HuH-7 (cell line): ENCODE results near the gene SCTR.

Source experiments
- DNase-seq: peaks from one replicate; pipeline ENCODE4 v3.0.0; 2011; ENCODE audit warnings: low spot score

The SCTR gene

GRCh38 chr2:119523383-119523951 lies 816 bp downstream of the SCTR start:
- DNase-seq = no peak

DNA sequence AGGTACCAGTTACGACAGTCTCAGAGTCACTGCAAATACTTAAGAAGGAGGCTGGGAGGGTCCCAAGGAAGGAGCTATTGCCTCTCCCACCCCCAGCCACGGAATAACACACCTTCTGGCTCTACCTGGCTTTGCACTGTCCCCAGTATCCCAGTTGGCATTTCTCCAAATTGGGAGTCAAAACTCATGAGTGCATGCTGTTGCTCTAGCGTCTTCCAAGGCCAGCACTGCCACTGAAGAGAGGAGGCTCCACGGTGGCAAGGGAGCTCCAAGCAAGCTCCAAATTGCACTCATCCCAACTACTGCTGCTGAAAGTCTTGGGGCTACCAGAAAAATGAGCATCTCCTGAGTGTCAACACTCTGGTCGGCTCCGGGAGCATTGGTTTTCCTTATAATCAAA lies 1.6 kb downstream of the SCTR start:
- no peak for DNase-seq

DNA sequence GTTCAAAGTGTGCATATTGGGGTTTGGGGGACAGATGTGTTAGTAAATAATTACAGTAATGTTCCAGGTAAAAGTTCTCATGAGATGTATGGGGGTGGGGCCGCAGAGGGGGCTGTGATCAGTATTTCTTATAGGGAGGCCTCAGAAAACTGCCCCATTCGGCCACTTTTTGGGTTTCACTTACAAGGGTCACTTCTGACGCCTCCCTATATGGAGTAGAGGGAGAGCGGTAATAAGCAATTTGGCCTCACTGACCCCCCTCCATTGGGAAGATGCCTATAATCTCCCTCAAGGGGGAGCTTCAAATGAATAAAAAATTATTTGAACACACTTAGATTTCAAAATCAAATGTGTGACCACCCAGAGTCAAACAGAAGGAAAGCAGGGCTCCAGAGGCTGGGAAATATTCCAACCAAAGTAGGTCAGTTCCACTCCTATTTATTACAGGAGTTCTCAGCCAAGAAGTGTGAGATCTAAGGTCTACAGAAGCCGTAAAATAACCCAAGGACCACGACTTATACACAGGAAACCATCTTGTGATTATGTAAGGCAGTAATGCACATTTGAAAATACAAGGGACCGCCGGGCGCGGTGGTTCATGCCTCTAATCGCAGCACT lies 2.7 kb downstream of the SCTR start:
- DNase-seq = no peak

DNA sequence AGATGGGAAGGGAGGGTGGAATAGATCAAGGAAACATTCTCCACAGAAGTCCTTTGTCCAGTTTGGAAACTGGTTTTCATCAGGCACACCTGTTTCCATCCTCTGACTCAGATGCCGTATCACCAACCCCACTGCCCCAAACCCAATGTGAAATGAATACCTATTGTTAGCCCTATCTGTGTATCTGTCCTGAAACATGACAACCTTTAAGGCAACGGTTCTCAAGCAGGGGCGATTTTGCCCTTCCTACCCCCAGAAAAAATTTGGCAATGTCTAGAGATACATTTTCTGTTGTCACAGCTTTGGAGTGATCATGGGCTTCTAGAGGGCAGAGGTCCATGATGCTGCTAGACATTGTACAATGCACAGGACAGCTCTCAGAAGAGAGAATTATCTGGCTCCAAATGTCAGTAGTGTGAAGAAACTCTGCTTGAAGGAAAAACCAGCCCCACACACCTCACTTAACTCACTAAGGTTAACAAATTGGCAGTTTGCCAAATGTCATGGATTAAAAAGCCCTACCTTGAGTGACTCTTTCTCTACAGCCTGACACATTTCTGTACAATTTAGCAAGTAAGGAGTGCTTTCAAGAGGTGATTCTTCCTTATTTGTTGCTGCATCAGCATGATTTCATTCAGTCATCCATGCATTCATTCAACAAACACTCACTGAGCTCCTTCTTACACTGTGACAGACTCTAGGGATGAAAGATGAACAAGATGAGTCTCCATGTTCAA lies 3.4 kb downstream of the SCTR start:
- DNase-seq = no peak

DNA sequence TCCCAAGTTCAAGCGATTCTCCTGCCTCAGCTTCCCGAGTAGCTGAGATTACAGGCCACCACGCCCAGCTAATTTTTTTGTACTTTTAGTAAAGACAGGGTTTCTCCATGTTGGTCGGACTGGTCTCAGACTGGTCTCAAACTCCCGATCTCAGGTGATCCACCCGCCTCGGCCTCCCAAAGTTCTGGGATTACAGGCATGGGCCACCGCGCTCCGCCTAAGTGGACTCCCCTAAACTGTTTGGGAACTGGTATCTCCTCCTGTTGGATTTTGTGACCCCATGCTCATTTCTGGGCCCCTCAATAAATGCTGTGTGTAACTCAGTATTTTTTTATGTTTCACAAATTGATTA lies 5.2 kb downstream of the SCTR start:
- DNase-seq = no peak

DNA sequence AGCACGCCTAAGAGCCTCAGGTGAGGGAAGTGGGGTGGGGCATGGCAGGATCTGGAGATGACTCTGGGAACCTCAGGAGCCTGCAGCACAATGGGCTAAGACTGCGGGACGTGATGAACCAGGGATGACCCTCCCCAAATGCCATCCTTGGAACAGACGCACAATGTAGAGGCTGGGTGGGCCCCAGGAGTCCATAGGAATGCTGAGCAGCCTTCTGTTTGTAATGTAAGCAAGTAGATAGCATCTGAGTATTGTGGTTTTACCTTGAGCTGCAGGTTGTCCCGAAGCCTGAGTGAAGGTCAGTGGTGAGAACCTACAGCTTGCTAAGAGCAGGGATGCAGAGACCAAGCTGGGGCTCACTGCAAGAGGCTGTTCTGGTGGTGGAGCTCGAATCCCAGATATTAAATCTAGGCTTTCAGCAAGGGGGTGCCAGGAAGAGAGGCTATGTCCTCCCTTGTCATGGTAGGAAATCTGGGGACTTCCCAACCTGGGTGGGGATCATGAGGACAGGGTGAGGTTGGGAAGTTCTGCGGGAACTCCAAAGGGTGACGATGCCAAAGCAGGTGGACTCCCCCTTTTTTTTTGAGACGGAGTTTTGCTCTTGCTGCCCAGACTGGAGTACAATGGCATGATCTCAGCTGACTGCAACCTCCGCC lies 5.8 kb downstream of the SCTR start:
- no peak for DNase-seq

DNA sequence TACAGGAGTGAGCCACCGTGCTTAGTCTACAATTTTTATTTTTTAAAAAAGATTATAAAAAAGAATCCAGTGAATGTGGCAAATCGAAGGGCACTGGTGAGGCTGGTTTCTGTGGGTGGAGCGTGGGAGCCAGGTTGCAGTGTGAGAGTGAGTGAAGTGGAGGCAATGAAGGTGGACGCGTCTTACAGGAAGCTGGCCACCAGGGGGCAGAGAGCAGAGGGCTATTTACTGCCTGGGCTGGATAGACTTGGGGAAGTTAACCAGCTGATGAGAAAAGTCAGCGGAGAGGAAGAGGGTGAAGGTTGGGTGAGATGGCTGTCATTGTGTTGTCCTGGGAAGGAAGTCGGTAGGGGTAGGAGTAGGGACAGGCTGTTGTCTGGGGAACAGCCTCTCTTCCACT lies 6.8 kb downstream of the SCTR start:
- DNase-seq = peak; percentile 87

GRCh38 chr2:119516121-119516520 lies 8.2 kb downstream of the SCTR start:
- no peak for DNase-seq

DNA sequence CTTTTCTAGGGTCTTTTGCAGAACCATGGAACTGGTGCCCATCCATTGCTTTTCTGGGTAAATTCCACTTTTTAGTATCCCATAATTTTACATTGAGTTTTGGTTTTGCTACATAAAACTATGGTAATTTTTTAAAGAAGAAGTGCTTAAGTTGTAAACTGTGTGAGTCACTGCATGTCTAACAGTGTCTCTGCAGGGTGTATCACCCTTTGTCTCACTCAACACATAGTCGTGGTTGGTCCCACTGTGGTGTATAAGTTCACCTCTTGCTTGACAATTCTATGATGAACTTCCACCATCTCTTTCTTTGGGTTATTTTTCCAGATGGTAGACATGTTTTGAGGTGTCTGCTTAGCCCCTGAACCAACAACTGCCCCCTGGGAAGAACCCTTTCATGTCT lies 10.5 kb downstream of the SCTR start:
- DNase-seq = no peak

- DNase-seq = no peak
These were observed 11.3 kb downstream of the SCTR start for GRCh38 chr2:119512946-119513345.

GRCh38 chr2:119511989-119512388 lies 12.3 kb downstream of the SCTR start:
- no peak for DNase-seq

DNA sequence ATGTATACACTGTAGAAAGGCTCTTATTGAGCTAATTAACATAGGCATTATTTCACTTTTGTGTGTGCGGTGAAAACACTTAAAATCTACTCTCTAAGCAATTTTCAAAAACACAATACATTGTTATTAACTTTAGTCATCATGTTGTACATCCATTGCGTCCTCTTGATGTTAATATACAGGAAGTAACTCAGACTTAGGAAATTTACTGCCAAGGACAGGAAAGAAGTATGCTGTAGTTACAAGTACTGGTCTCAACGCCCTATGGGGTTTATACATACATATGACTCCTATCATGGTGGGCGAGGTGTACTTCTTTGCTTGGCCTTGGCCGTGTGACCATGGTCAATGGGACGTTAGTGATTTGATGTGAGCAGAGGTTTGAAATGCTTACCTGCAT lies 15.5 kb downstream of the SCTR start:
- no peak for DNase-seq

DNA sequence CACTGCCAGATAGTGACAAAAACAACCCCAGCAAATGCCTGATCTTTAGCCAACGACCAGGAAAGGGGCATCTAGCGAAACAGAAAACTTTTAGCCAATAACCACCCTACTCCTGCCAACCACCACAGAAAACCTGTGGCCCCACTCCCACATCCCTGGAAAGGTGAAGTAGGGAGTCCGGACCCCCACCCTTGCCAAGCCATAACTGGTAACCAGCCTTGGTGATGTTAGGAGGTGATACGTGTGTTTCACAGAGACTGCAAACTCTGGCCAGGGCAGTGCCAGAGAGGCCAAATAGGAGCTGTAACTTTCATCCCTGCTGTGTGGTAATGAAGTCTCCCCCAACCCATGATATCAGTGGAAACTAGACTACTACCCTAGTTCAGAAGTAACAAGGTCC lies 27.6 kb downstream of the SCTR start:
- DNase-seq = no peak

DNA sequence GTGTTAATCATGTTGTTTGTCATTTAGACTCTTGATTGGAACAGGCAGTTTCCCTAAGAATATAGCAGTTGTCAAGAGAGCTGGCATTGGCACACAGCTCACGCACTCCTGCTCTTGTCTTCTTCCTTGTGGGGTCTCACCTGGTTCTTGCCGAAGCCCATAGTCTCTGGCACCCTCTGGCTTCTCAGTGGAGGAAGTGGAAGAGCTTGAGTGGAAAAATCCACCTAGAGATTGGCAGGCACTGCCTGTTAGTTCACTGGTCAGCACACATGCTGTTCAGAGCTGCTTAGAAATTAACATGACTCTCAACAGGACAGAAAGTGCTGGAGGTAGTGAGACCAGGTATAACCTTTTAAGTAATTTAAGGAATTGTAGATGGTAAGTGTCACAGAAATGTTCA lies 28.3 kb downstream of the SCTR start:
- DNase-seq = no peak

DNA sequence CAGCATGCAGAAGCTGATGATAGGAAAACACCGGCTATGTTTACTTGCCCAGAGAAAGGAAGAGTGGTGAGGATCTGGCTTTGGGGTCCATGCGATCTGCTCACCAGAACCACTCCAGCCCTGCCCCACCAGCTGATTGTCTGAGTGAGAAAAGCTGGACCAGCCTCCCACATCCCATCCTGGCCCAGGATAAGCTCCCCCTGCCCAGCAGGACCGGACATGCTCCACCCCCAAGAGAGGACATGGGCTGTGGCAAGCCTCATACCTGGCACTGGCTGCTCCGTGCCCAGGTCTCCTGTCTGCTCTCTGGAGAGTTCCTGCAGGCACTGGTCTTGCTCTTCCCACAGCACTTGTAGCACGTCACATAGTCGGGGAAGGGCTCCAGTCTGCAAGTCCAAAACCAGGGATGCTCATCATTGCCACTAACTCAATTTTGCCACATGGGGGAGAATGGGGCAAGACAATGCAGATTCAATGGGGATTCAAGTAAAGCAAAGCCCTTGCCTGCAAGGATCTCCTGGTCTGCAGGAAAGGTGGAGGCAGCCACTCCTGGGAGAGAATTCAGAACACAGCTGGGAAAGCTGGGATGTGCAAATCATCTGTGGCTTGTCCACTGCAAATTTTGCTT lies 30.0 kb downstream of the SCTR start:
- no peak for DNase-seq

DNA sequence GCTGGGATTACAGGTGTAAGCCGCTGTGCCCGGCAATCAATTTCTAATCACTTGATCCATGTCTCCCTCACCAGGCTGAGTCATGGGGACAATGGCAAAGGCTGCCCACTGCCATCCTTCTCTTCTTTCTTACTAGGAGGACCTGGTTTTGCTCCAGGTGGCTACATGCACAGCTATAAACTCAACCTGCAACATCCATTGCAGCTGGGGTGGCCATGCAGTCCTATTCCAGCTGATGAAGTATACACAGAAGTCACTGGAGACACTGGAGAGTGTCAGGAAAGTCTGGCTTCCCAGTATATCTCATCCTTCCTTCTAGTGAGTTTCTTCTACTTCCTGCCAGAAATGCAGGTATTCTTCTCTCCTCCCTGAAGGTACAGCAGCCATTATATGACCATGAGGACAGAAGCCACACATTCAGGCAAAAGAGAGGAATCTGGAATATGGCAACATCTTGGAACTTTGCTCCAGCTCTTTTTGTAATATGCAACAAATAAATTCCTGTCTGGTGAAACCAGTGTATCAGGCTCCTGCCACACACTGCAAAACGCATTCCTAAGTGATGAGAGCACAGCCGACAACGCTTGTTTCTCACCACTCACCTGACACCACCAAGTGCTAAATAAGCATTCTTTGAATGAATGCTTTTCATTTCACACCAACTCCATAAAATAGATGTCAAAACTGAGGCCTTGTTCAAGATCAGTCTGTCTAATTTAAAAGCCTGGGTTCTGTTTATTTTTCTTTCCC lies 32.3 kb downstream of the SCTR start:
- no peak for DNase-seq

DNA sequence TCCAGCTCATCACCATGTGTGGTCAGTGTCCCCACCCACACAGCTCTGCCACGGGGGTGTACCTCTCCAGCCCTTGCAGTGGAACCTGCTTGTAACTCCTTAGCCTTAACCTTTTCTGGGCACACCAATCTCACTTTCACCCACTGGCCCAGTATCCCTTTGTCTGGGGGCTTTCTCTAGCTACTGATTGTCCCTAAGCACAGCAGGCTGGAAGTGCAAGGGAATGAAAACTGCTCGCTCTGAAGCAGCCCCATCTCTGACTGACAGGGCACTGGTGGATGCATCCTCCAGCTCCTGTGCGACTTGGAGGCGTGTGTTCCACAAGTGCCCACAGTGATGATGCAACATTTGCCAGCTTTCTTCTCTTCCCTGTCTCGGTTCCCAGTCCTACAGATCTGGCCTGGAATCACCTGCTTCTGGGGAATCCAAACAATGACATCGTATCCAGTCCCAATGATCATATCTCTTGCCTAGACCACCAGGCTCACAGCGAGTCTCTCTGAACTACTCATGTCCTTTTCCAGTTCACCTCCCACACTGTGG lies 33.6 kb downstream of the SCTR start:
- DNase-seq = no peak

- DNase-seq = no peak
These were observed 34.2 kb downstream of the SCTR start for GRCh38 chr2:119490106-119490505.

DNA sequence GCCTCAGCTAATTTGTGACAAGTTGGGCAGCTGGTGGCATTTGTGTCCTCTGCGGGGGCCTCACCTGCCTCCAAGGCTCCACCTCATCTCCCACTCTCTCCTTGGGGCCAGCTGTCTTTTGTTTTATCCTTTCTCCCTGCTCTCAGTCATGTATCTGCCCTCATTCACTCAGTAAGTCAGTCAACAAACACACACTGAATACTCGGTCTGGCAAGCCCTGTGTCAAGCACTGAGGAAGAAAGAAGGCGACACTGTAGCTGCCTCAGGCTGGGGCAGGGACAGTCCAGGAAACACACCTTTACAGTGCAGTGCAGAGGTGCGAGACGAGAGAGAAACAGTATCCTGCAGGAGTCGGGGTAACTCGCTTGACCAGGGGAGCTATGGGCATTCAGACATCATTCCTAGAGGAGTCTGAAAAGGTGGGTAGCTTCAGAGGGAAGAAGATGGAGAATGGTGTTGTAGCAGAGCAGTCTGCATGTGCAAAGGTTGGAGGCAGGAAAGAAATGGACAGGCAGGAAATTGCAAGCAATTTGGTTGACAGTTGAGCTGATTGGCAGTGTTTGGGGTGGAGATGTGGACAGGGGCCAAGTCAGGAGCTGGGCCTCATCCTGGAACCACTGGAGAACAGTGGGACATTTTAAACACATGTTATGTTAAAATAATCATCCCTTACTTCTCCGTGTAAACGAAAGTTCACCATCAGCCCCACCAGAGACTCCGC lies 34.9 kb downstream of the SCTR start:
- DNase-seq = no peak

DNA sequence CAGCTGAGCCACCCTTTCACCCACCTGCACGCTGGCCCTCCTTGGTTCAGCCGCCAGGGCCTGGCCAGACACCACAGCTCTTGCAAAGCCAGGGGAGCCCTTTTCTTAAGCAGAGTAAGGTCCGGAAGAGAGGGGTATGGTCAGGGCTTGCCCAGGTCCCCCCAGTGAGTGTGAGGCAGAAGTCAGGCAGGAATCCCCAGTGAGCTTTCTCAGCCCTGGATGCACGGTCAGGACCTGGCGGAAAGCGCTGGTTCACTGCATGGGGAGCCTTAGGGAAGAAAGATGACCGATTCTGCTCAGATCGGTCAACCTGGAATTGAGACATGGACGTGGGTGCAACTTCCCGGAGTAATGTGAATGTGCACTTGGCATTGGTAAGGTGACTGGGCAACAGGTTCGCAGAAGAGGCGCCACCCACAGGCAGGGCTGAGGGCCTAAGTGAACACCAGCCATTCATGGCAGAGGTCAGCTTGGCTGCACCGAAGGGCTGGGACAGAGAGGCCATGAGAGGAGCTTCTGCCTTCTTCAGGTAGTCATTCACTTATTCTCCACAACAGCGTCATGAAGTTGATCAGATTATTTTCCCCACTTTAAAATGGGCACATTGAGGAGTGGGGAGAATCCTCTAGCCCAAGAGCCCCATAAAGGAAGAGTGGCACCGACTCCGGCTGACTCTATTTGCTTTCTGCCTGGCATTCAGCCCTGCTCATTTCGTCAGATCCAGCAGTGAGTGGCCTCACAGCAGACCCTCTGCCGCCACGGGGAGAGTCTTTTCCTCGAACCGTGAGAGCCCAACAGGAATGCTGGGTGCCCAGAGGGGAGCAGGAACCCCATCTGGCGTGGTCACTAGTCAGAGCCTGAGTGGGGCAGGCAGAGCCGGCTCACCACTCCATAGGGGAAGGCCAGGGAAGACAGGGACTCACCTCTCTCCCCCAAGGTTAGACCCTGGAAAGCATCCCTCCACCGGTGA lies 35.8 kb downstream of the SCTR start:
- no peak for DNase-seq
